Measurements from ENCODE around the gene ANK2. TPM values are rescaled to one million over a fixed set of nuclear protein-coding genes. Genes with fewer than 3 reads are reported as not detected.
A peak's percentile ranks its signal among the peaks of the same experiment; 100 is the strongest.

ANK2 gene
- total and polyA plus RNA-seq, 2 of the 13 experiments (the other 11 are each of a cell fraction or from before 2014, with no cell fraction given) = 2.7 to 15.1 TPM

- no peaks in the 10 kb centered on the region for H3K9me3 ChIP-seq (ENCODE audit: low read length)
- no peaks in the 10 kb centered on the region for H3K36me3 ChIP-seq (replicated peaks in 1 of 2; ENCODE audit: control insufficient read depth in 1 of 2, insufficient read depth in 2 of 2, low read length in 2 of 2)
- FAIRE-seq = no peak
- H3K9ac ChIP-seq (ENCODE audit: insufficient read depth, low read depth, low read length) = no peak overlapping the region
- DNase-seq (ENCODE audit: low spot score) = peak; percentile 37
- BruUV-seq (replicated peaks) = no TSS peak
- H4K20me1 ChIP-seq (ENCODE audit: insufficient read depth, low read length) = no peaks in the 10 kb centered on the region
- intact Hi-C loops (cut with micrococcal nuclease; ENCODE audit: unreplicated experiment) = no loop called here
- H3K4me2 ChIP-seq (ENCODE audit: low read depth, low read length) = peak overlapping the region; percentile 24; the same call in 1 of the 2 replicates
- WGBS (ENCODE audit: low lambda C conversion rate) = 33% methylated on average over 9 of the region's 9 CpGs
- H3K27me3 ChIP-seq (ENCODE audit: control insufficient read depth in 1 of 2, insufficient read depth in 2 of 2, low read length in 2 of 2) = peaks cover 0 to 3% of the 10 kb centered on the region in 2 experiments; a peak in 1 of 5 replicates
- H2AFZ ChIP-seq (ENCODE audit: low read length) = no peak overlapping the region
- no peak overlapping the region for H3K27ac ChIP-seq (ENCODE audit: extremely low read length, insufficient read depth, low read length)
- ChIA-PET CTCF (ENCODE audit: low intra/inter-chr PET ratio, low total read pairs) (no interaction called here), POLR2A (no interaction called here)
- no peak overlapping the region for H3K4me3 ChIP-seq (replicated peaks in 1 of 3; ENCODE audit: insufficient read depth in 1 of 3, low read depth in 2 of 3, low read length in 3 of 3)
- peaks cover 7% of the 10 kb centered on the region for H3K4me1 ChIP-seq (ENCODE audit: insufficient read depth, low read length)
- ATAC-seq = peak; percentile 81
- no peaks in the 10 kb centered on the region for H3K79me2 ChIP-seq (ENCODE audit: insufficient read depth, low read length)
- in situ Hi-C loops (cut with HindIII; ENCODE audit: extremely low pct_ligation_motif_present, low pct_unique_long_range_greater_than_20kb) = no loop called here
- TF ChIP-seq ATF4 (CRISPR knock-in tag; IDR thresholded peaks at IDR 0.05) (peak in 1 of 2 experiments; percentile 51; a peak in 2 of 4 replicates), USF2 (IDR thresholded peaks at IDR 0.05; ENCODE audit: low read depth, low read length) (peak; percentile 79), USF2 (CRISPR knock-in tag; IDR thresholded peaks at IDR 0.05; ENCODE audit: borderline replicate concordance) (peak; percentile 55; the same call in 1 of the 2 replicates), NFE2L2 (IDR thresholded peaks at IDR 0.05; ENCODE audit: low read length) (no peak), SOX13 (IDR thresholded peaks at IDR 0.05) (no peak), SOX13 (CRISPR knock-in tag; conservative IDR thresholded peaks at IDR 0.05 in 1 of 2, IDR thresholded peaks at IDR 0.05 in 1 of 2) (peak in 1 of 2 experiments; percentile 66; a peak in 1 of 4 replicates), RAD51 (IDR thresholded peaks at IDR 0.05; ENCODE audit: borderline replicate concordance) (peak; percentile 91; the same call in 1 of the 2 replicates), HNF1B (CRISPR knock-in tag; IDR thresholded peaks at IDR 0.05) (peak; percentile 74; the same call in 1 of the 2 replicates), CEBPG (CRISPR knock-in tag; IDR thresholded peaks at IDR 0.05) (peak; percentile 42), ZNF737 (CRISPR knock-in tag; IDR thresholded peaks at IDR 0.05; ENCODE audit: borderline replicate concordance) (no peak), HNRNPUL1 (IDR thresholded peaks at IDR 0.05; ENCODE audit: low read depth, low read length) (peak; percentile 72), SOX6 (IDR thresholded peaks at IDR 0.05) (no peak), SOX6 (CRISPR knock-in tag; IDR thresholded peaks at IDR 0.05) (peak; percentile 60), ZMYM4 (CRISPR knock-in tag; IDR thresholded peaks at IDR 0.05) (0 out of 2 replicates have a peak, but pooled peaks have one; percentile 21), SOX5 (CRISPR knock-in tag; IDR thresholded peaks at IDR 0.05; ENCODE audit: borderline replicate concordance) (peak; percentile 74), FOXA3 (CRISPR knock-in tag; IDR thresholded peaks at IDR 0.05) (peak; percentile 26; the same call in 1 of the 2 replicates)
These were observed 30.6 kb downstream of the ANK2 start for GRCh38 chr4:113080050-113080449.
